HG02943 (cell line): ENCODE data around the gene DNAJC17.

Experiments
- ATAC-seq: cut with Tn5 transposase; IDR thresholded peaks from one replicate; pipeline ENCODE4 v1.9.1; 2021; ENCODE audit warnings: mild to moderate bottlenecking, low read depth, moderate library complexity; ENCODE audit not compliant: unreplicated experiment

The DNAJC17 gene

GRCh38 chr15:40746916-40747418, 60.3 kb downstream of the DNAJC17 start:
- ATAC-seq = no peak

- no peak for ATAC-seq
Measured at GRCh38 chr15:40744815-40745152, 62.5 kb downstream of the DNAJC17 start.

GRCh38 chr15:40743921-40744814, 63.1 kb downstream of the DNAJC17 start:
- no peak for ATAC-seq

GRCh38 chr15:40743485-40743901, 63.8 kb downstream of the DNAJC17 start:
- ATAC-seq = no peak

- ATAC-seq = no peak
Measured at GRCh38 chr15:40739854-40740253, 67.4 kb downstream of the DNAJC17 start.

GRCh38 chr15:40739047-40739446, 68.2 kb downstream of the DNAJC17 start:
- no peak for ATAC-seq

GRCh38 chr15:40737048-40737447, 70.2 kb downstream of the DNAJC17 start:
- ATAC-seq = no peak

- ATAC-seq = no peak
Measured at GRCh38 chr15:40736575-40736974, 70.7 kb downstream of the DNAJC17 start.

GRCh38 chr15:40731034-40731433, 76.2 kb downstream of the DNAJC17 start:
- ATAC-seq = no peak

GRCh38 chr15:40723919-40724318, 83.4 kb downstream of the DNAJC17 start:
- ATAC-seq = no peak

- no peak for ATAC-seq
Measured at GRCh38 chr15:40722934-40723333, 84.3 kb downstream of the DNAJC17 start.

GRCh38 chr15:40722354-40722753, 84.9 kb downstream of the DNAJC17 start:
- no peak for ATAC-seq

GRCh38 chr15:40721701-40722100, 85.6 kb downstream of the DNAJC17 start:
- no peak for ATAC-seq

GRCh38 chr15:40716165-40716564, 91.1 kb downstream of the DNAJC17 start:
- no peak for ATAC-seq
